Choroid plexus epithelial cell (primary cell): ENCODE measurements around the gene DTD1.

ENCODE experiments used
- DNase-seq: peaks from one replicate; pipeline ENCODE4 v3.0.0-alpha.2; 2010; ENCODE audit warnings: low read depth
- H3K4me3 ChIP-seq: 2 replicates; pipeline ENCODE4 v1.5.1; 2011; ENCODE audit warnings: low read depth, mild to moderate bottlenecking, control low read depth, low read length, moderate library complexity
- TF ChIP-seq, protein P1 (sequence below): conservative IDR thresholded peaks from 2 replicates; pipeline ENCODE4 v1.5.1; 2011; ENCODE audit warnings: low read depth, mild to moderate bottlenecking, control low read depth, inconsistent platforms, low read length, moderate library complexity

DTD1 gene

DNA sequence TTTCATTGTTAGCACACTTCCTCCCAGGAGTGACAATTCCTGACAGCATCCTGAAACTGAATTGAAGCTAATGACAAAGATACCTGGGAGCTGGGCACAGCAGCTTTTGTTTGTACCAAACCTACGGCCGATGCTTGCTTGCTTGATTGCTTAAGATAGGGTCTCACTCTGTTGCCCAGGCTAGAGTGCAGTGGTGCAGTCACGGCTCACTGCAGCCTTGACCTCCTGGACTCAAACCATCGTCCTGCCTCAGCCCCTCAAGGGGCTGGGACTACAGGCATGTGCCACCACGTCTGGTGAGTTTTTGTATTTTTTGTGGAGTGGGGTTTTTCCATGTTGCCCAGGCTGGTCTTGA, 141.0 kb downstream of the DTD1 start:
- no peak for DNase-seq
- TF ChIP-seq, protein P1, sequence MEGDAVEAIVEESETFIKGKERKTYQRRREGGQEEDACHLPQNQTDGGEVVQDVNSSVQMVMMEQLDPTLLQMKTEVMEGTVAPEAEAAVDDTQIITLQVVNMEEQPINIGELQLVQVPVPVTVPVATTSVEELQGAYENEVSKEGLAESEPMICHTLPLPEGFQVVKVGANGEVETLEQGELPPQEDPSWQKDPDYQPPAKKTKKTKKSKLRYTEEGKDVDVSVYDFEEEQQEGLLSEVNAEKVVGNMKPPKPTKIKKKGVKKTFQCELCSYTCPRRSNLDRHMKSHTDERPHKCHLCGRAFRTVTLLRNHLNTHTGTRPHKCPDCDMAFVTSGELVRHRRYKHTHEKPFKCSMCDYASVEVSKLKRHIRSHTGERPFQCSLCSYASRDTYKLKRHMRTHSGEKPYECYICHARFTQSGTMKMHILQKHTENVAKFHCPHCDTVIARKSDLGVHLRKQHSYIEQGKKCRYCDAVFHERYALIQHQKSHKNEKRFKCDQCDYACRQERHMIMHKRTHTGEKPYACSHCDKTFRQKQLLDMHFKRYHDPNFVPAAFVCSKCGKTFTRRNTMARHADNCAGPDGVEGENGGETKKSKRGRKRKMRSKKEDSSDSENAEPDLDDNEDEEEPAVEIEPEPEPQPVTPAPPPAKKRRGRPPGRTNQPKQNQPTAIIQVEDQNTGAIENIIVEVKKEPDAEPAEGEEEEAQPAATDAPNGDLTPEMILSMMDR = no peak
- H3K4me3 ChIP-seq = no peak overlapping the region

DNA sequence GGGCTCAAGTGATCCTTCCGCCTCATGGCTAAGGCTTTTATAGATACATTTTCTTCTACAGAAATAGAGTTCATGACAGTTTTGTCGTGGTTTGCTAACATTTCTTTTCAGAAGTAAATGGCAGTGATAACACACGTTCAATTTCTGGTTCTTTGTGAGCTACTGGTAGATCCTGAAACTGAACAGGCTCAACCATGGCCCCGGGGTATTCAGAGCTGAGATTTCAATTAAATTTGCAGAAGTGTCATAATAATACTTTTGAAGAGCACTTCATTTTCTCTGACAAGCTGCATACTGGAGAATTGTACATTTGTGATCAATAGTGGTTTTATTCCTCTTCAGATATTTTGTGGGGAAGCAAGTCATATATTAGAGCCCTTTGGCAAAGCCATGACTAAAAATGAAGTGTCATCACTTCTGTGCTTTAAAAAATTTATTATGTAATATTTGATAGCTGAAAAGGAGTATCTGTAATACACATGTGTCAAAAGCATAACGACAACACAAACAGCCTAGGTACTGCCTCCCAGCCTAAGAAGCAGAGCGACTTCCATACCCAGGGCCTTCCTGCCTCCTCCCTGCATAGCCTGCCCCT, 141.5 kb downstream of the DTD1 start:
- TF ChIP-seq, protein P1 = no peak
- H3K4me3 ChIP-seq = no peak overlapping the region
- no peak for DNase-seq

- TF ChIP-seq, protein P1 = no peak
- H3K4me3 ChIP-seq = no peak overlapping the region
- DNase-seq = no peak
Observed at GRCh38 chr20:18731940-18732339, 144.1 kb downstream of the DTD1 start.

DNA sequence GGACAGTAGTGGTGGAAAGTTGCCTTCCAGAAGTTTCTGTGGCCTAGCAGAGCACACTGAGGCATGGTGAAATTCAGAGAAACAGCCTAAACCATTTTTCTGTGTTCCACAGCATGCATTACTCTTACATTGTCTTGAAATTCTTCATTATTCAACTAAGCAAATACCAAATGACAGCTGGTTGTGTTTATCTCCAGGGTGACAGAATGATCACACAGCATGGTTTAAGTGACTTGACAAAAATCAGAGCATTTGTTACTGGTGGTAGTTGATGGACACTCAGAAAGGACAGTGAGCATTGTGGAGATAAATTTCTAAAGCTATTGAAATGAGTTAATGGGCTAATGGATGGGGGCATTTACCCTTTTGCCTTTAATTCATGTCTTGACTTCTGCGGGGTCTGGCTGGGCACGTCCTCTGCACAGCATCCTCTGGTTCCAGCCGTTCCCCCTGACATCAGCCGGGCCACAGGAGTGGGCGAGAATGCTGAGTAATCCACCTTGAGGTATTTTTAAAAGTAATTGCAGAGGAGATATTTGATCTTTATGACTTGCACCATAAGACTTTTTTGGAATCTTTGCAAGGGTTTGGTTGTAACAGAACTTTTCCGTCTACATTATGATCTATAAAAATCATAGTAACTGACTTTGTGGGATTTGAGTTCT, 146.8 kb downstream of the DTD1 start:
- DNase-seq = no peak
- H3K4me3 ChIP-seq = no peak overlapping the region
- TF ChIP-seq, protein P1 = no peak

GRCh38 chr20:18737140-18737539, 149.3 kb downstream of the DTD1 start:
- H3K4me3 ChIP-seq = no peak overlapping the region
- DNase-seq = no peak
- TF ChIP-seq, protein P1 = no peak

- no peak overlapping the region for H3K4me3 ChIP-seq
- TF ChIP-seq, protein P1 = no peak
- peak; percentile 32 for DNase-seq
Observed at GRCh38 chr20:18738055-18738454, 150.2 kb downstream of the DTD1 start.

- DNase-seq = no peak
- TF ChIP-seq, protein P1 = no peak
- H3K4me3 ChIP-seq = no peak overlapping the region
Observed at GRCh38 chr20:18738888-18739287, 151.0 kb downstream of the DTD1 start.
